Suprapubic skin (tissue), 3 donors: Measurements from ENCODE around the gene TMEM80.

ENCODE experiments used
- CTCF ChIP-seq, 2 donors: fragments of 200-600 bp in 1 of 2; fragments of 450-650 bp in 1 of 2; sonication (generic) in 1 of 2; IDR thresholded peaks; one replicate each; pipeline ENCODE4 v1.5.1; 2016 to 2019; ENCODE audit warnings: antibody characterized with exemption in 2 of 2, mild to moderate bottlenecking in 1 of 2, moderate library complexity in 1 of 2
- POLR2AphosphoS5 ChIP-seq, 3 donors: sonication (generic); formaldehyde crosslinking; IDR thresholded peaks; one replicate each; pipeline ENCODE4 v1.6.1; 2017; ENCODE audit warnings: antibody characterized with exemption in 3 of 3

- TF ChIP-seq CTCF (IDR thresholded peaks at IDR 0.05) (no peak), POLR2AphosphoS5 (IDR thresholded peaks at IDR 0.05) (no peak)
Measured at GRCh38 chr11:721741-722345, 26.2 kb downstream of the TMEM80 start.
